Right forelimb (tissue), 1 donor: Measurements from ENCODE around the gene AQP2.
"Not testable (repeated sequence)": the region's sequence is repeated elsewhere in the genome, so short reads cannot be mapped to it uniquely, and the experiment has no call there.

Experiments used
- DNase-seq: peaks from one replicate; pipeline ENCODE4 v3.0.0-alpha.2; 2018

Gene AQP2

DNA sequence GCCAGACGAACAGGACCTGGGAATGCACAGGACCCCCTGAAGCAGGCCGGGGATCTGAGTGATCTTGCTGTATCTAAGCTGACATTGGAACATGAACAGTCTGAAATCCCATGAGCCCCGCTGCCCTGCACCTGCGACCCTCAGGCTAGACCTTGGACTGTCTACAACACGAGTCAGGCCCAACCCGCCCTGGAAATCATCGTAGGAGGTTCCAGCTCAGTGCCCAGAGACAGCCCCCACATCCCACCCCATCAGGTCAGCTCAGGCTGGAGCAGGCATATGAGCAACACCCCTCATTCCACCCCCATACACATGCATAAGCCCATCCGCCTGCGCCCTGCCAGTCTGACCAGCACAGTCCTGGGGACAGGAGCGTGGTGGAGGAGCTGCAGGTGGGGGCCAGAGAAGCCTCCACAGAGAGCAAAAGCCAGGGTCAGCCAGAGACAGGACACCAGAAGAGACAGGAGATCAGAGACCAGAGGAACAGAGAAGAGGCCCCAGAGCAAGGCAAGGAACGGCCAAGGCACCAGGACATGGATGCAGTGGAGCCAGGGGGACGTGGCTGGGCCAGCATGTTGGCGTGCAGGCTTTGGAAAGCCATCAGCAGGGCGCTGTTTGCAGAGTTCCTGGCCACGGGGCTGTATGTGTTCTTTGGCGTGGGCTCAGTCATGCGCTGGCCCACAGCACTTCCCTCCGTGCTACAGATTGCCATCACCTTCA, 22.3 kb downstream of the AQP2 start, which contains the start of gene AQP6:
TSS of gene AQP6 (plus strand) at position 307 of the 720 bp plus-strand sequence. CDS start at position 534, 227 bp downstream.
- no peak for DNase-seq

DNA sequence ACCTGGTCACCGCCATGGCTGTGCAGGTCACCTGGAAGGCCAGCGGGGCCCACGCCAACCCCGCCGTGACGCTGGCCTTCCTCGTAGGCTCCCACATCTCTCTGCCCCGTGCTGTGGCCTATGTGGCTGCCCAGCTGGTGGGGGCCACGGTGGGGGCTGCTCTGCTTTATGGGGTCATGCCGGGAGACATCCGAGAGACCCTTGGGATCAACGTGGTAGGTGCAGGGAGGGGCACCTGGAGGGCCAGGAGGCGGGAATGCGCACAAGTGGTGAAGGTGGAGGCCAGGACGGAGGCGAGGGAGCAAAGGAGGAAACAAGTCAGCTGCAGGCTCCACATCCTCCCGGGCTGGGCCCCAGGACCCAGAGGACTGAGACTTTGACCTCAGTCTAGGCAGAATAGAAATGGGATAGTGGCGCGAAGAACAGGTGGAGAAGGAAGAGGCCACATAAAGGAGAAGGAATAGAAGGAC, 22.9 kb downstream of the AQP2 start:
- no peak for DNase-seq

DNA sequence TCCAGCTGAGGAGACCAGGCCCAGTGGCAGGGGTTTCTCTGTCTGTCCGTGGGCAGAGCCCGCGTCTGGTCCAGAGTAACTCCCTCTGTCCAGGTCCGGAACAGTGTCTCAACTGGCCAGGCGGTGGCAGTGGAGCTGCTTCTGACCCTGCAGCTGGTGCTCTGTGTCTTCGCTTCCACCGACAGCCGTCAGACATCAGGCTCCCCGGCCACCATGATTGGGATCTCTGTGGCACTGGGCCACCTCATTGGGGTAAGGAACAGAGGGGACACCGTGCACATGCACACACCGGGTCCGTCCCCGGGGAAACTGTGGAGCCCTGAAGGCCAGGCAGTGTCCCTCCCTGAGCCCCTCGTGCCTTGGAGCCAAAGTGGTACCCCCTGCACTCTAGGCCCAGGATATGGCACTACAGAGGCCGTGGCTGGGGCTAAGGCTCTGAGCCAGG, 23.7 kb downstream of the AQP2 start:
- DNase-seq: peak; percentile 68

DNA sequence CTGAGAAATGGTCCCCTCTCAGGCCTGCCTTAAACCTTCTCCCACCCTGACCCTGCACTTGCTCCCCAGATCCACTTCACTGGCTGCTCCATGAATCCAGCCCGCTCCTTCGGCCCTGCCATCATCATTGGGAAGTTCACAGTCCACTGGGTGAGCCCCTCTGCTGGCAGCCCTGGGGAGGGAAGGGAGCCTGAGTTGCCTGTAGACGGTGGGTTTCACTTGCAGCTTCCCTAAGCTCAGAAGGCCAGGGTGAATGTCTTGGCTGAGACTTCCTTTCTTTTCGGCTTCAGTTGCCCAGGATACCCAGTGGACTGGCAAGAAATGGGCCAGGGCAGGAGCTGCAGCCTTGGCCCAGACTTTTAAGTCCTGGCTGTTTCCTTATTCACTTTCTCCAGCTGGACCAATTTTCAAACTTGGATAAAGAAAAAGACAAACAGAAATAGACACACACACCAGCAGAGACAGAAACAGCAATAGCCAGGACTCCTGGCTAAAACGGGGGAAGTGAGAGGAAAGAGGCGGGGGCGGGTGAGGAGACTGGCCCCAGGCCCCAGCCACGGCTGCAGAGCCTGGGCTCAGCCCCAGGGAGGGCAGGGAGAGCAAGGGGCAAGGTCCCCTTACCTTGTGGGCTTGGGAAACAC, 24.3 kb downstream of the AQP2 start:
- DNase-seq: no peak

DNA sequence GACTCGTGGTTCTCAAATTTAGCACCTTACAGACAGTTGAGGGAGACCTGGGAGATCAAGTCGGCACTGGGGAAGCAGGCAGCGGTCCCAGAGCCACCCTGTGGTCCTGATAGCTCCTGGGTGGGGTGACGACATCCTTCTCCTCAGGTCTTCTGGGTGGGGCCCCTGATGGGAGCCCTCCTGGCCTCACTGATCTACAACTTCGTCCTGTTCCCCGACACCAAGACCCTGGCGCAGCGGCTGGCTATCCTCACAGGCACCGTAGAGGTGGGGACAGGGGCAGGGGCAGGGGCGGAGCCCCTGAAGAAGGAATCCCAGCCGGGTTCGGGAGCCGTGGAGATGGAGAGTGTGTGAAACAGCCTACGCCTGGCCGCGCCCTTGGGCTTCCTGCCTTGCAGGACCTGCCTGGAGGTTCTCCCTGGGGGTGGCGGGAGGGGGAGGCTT, 24.8 kb downstream of the AQP2 start:
- no peak for DNase-seq

- DNase-seq: no peak
These were observed 26.0 kb downstream of the AQP2 start for GRCh38 chr12:49976557-49976956.

DNA sequence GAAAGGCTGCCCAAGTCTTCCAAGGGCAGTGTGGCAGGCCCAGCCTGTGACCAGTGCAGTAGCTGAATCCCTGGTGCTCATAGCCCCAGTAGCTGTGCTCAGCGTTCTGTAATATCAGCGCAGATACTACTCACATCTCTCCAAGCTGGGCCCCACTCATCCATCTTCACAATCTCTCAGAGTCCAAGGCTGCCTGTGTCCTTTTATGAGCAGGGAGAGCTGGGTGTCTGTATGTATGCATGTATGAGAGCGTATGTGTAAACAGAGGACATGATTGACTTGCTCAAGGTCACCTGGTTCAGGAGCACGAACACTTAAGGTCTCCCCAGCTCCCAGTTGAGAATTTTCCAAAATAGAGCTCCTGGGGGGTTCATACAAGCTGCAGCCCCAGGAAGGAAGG, 27.6 kb downstream of the AQP2 start:
- no peak for DNase-seq

- DNase-seq: no peak
These were observed 28.6 kb downstream of the AQP2 start for GRCh38 chr12:49979016-49979586.

- DNase-seq: no peak
These were observed 29.3 kb downstream of the AQP2 start for GRCh38 chr12:49979791-49980190.

GRCh38 chr12:49980501-49981349, 30.2 kb downstream of the AQP2 start:
- DNase-seq: no peak

DNA sequence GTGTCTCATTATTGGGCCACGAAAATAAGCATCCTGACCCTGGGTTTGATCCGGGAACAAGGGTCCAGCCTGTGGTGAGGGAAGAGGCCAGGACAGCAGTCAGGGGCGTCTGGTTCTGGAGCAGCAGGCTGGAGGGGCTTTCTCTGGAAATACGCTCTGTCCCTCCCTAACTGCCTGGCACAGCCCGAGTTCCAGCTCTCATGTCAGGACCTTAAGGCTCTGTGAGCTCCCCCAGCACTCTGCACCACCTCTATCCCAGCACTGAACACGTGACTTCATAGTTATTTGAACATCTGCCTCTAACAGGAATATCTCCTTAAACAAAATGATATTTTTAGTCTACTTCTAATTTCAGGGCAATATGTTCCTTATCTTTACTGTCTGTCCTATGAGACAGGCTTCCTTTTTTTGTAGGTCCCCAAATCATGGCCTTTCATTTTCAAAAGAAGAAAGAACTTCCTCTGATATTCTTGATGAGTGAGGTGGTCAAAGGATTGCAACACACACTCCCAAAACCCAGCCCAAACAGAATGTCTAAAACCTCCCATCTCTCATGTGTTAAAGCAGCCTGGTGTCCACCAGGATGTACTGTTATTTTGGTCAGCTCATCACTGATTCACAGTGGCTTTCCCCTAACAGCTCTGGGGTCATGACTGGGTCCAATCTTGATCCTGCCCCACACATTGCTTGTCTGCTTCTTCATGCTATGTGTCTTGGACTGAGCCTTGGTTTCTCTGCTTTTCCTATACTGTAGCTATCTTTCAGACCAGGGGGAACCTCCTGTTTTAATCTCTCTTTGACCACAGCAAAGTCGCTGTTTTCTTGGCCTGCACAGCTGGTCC, 31.9 kb downstream of the AQP2 start:
- no peak for DNase-seq

GRCh38 chr12:49983892-49984291, 33.4 kb downstream of the AQP2 start:
- peak; percentile 74 for DNase-seq

- no peak for DNase-seq
These were observed 34.2 kb downstream of the AQP2 start for GRCh38 chr12:49984476-49985359.

- DNase-seq: no peak
These were observed 35.4 kb downstream of the AQP2 start for GRCh38 chr12:49985981-49986380.

GRCh38 chr12:49986476-49986875, 35.9 kb downstream of the AQP2 start:
- not testable (repeated sequence) for DNase-seq

- DNase-seq: no peak
These were observed 37.2 kb downstream of the AQP2 start for GRCh38 chr12:49987625-49988303.

- DNase-seq: not testable (repeated sequence)
These were observed 38.9 kb downstream of the AQP2 start for GRCh38 chr12:49989400-49989799.

- no peak for DNase-seq
These were observed 39.7 kb downstream of the AQP2 start for GRCh38 chr12:49990273-49990672.

DNA sequence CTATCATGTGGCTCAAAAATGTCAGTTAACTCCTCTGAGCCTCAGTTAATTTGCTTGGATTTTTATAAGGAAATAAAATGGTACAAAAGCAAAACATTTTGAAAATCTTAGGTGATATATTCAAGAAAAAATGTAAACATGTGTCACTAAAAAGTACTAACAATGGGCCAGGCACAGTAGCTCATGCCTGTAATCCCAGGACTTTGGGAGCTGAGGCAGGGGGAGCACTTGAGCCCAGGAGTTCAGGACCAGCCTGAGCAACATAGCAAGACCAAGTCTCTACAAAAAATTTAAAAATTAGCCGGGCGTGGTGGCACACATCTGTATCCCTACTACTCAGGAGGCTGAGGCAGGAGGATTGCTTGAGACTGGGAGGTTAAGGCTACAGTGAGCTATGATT, 47.9 kb downstream of the AQP2 start:
- DNase-seq: no peak

DNA sequence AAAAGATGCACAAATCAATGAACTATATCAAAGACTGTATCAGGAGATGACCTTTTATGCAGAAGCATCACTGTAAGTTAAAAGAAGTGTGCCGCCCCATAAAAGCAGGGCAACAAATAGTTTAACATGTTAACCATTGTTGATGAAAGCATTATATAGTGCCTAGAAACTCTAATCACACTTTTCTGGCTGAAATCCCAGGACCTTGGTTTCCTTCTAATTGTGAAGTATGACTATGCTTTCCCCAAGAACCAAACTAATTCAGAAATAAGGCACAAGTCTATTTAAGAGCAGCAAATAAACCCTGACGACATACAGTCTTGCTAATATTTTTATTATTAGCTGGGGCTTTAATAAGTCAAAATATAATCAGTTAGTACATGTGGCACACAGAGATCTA, 53.1 kb downstream of the AQP2 start:
- DNase-seq: no peak
